Muscle layer of colon (tissue), 2 donors: ENCODE data around the gene POLR2L.

Experiments used
- H3K27ac ChIP-seq: one replicate; pipeline ENCODE4 v1.7.0; 2013; ENCODE audit warnings: low read depth, mild to moderate bottlenecking, low read length, moderate library complexity
- H3K27me3 ChIP-seq, 2 donors: one replicate each; pipeline ENCODE4 v1.7.0; 2013; ENCODE audit warnings: low read length in 2 of 2, mild to moderate bottlenecking in 2 of 2; ENCODE audit not compliant: insufficient read depth in 2 of 2, control insufficient read depth in 1 of 2
- H3K36me3 ChIP-seq: one replicate; pipeline ENCODE4 v1.7.0; 2013; ENCODE audit warnings: mild to moderate bottlenecking, low read length; ENCODE audit not compliant: insufficient read depth
- H3K4me1 ChIP-seq: one replicate; pipeline ENCODE4 v1.7.0; 2013; ENCODE audit warnings: mild to moderate bottlenecking, low read length; ENCODE audit not compliant: insufficient read depth
- H3K4me3 ChIP-seq, 2 donors: one replicate each; pipeline ENCODE4 v1.7.0; 2013; ENCODE audit warnings: low read length in 2 of 2, low read depth in 1 of 2, mild to moderate bottlenecking in 1 of 2, moderate library complexity in 1 of 2
- H3K9ac ChIP-seq: one replicate; pipeline ENCODE4 v1.7.0; 2013; ENCODE audit warnings: low read length
- H3K9me3 ChIP-seq: one replicate; pipeline ENCODE4 v1.7.0; 2013; ENCODE audit warnings: mild to moderate bottlenecking, low read length
- donor health status: abdominal sarcoma.
- donor health status: Adenocarcinoma of cecum.

Gene POLR2L

GRCh38 chr11:798093-798713, 44.1 kb downstream of the POLR2L start, which contains the start of gene SLC25A22:
TSS of gene SLC25A22 (minus strand) at chr11:798281. CDS start at chr11:795006, 3,275 bp downstream.
- no peaks in the 10 kb centered on the region for H3K36me3 ChIP-seq
- H3K27me3 ChIP-seq = no peaks in the 10 kb centered on the region
- peaks cover 8% of the 10 kb centered on the region for H3K4me1 ChIP-seq
- peak within 1 kb of the TSS; percentile 82 for H3K27ac ChIP-seq
- H3K9me3 ChIP-seq = no peaks in the 10 kb centered on the region
- H3K9ac ChIP-seq = peak within 1 kb of the TSS; percentile 80
- H3K4me3 ChIP-seq = peak within 1 kb of the TSS; percentile 79 to 86

GRCh38 chr11:797296-798092, 44.8 kb downstream of the POLR2L start:
- peak overlapping the region; percentile 79 to 86 for H3K4me3 ChIP-seq
- H3K9ac ChIP-seq = peak overlapping the region; percentile 80
- H3K36me3 ChIP-seq = no peaks in the 10 kb centered on the region
- H3K27ac ChIP-seq = peak overlapping the region; percentile 82
- no peaks in the 10 kb centered on the region for H3K9me3 ChIP-seq
- H3K27me3 ChIP-seq = no peaks in the 10 kb centered on the region
- peaks cover 8% of the 10 kb centered on the region for H3K4me1 ChIP-seq

DNA sequence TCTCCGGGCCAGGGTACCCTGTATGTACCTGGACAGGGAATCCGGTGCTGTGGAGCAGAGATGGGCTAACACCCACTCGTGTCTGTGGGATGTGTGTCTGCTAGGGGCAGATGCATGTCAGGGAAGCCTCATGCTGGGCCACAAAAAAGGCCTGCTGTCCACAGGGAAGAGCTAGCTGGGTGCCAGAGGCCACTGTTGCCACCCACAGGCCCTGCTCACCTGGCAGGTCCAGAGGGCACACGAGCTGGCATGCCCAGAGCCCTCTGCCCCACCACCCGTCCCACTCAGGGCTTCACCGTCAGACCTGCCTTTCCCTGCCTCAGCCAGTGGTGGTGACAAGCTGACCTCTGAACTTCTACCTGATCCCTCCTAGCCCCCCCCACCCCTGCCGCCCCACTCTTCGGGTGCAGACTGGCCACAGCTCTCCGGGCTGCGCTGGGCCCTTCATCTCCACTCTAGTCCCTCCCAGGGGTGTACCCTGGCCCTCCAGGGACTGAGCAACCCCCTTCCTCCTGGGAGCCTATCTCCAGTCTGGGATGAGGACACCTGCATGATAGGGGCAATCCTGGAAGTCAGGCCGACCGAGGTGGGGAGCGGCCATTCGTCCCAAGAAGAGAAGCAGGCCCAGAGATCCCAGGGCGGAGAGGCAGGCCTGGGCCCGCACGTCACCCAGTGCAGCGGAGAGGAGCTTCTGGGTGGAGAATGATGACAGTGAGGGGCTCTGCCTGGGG, 45.6 kb downstream of the POLR2L start:
- H3K36me3 ChIP-seq = no peaks in the 10 kb centered on the region
- H3K27ac ChIP-seq = peak overlapping the region; percentile 83
- H3K27me3 ChIP-seq = no peaks in the 10 kb centered on the region
- H3K9me3 ChIP-seq = no peaks in the 10 kb centered on the region
- peak overlapping the region; percentile 80 for H3K9ac ChIP-seq
- H3K4me3 ChIP-seq = peak overlapping the region; percentile 79 to 86
- peaks cover 8% of the 10 kb centered on the region for H3K4me1 ChIP-seq

GRCh38 chr11:795634-796564, 46.4 kb downstream of the POLR2L start:
- Histone ChIP-seq H3K4me1 (peaks cover 8% of the 10 kb centered on the region), H3K9ac (peak overlapping the region; percentile 80), H3K27me3 (peaks cover 0 to 3% of the 10 kb centered on the region in 2 donors), H3K9me3 (no peaks in the 10 kb centered on the region), H3K27ac (peak overlapping the region; percentile 83), H3K4me3 (peak overlapping the region; percentile 54 to 86), H3K36me3 (no peaks in the 10 kb centered on the region)

GRCh38 chr11:794766-795633, 47.3 kb downstream of the POLR2L start:
- Histone ChIP-seq H3K9me3 (no peaks in the 10 kb centered on the region), H3K4me3 (peak overlapping the region; percentile 54 to 86), H3K27ac (no peak overlapping the region), H3K27me3 (peaks cover 0 to 5% of the 10 kb centered on the region in 2 donors), H3K4me1 (peaks cover 8% of the 10 kb centered on the region), H3K9ac (peak overlapping the region; percentile 10), H3K36me3 (no peaks in the 10 kb centered on the region)

- H3K36me3 ChIP-seq = no peaks in the 10 kb centered on the region
- peaks cover 8% of the 10 kb centered on the region for H3K4me1 ChIP-seq
- no peaks in the 10 kb centered on the region for H3K9me3 ChIP-seq
- H3K27ac ChIP-seq = no peak overlapping the region
- H3K9ac ChIP-seq = no peak overlapping the region
- H3K4me3 ChIP-seq = no peak overlapping the region
- H3K27me3 ChIP-seq = peaks cover 0 to 11% of the 10 kb centered on the region in 2 donors
Observed at GRCh38 chr11:794013-794765, 48.1 kb downstream of the POLR2L start.

- H3K4me1 ChIP-seq = peaks cover 8% of the 10 kb centered on the region
- no peaks in the 10 kb centered on the region for H3K9me3 ChIP-seq
- no peak overlapping the region for H3K27ac ChIP-seq
- H3K27me3 ChIP-seq = peaks cover 0 to 18% of the 10 kb centered on the region in 2 donors
- no peaks in the 10 kb centered on the region for H3K36me3 ChIP-seq
- H3K9ac ChIP-seq = no peak overlapping the region
- no peak overlapping the region for H3K4me3 ChIP-seq
Observed at GRCh38 chr11:793556-793955, 48.8 kb downstream of the POLR2L start.

GRCh38 chr11:792873-793272, 49.5 kb downstream of the POLR2L start:
- Histone ChIP-seq H3K9me3 (no peaks in the 10 kb centered on the region), H3K4me3 (no peak overlapping the region), H3K27ac (no peak overlapping the region), H3K36me3 (no peaks in the 10 kb centered on the region), H3K27me3 (peaks cover 0 to 23% of the 10 kb centered on the region in 2 donors), H3K4me1 (peaks cover 8% of the 10 kb centered on the region), H3K9ac (no peak overlapping the region)

DNA sequence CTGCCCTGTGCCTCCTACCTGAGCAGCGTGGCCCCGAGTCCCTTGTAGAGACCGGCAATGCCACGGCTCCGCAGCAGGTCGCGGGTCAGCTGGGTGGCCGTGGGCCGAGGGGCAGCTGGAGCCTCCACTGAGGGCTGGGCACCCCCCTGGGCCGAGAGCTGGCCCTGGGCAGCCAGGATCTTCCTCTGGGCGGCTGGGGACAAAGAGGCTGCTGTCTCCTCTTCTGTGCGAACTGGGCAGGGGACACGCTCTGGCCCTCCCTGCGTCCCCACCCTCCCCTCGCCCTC, 49.9 kb downstream of the POLR2L start:
- peaks cover 0 to 23% of the 10 kb centered on the region in 2 donors for H3K27me3 ChIP-seq
- H3K4me3 ChIP-seq = no peak overlapping the region
- H3K9me3 ChIP-seq = no peaks in the 10 kb centered on the region
- no peak overlapping the region for H3K27ac ChIP-seq
- no peaks in the 10 kb centered on the region for H3K36me3 ChIP-seq
- H3K4me1 ChIP-seq = peaks cover 8% of the 10 kb centered on the region
- no peak overlapping the region for H3K9ac ChIP-seq
